Psoas muscle (tissue), 8 donors: ENCODE measurements around the gene SPTBN5. TPM values are rescaled to one million over a fixed set of nuclear protein-coding genes. Genes with fewer than 3 reads are reported as not detected.
A peak's percentile ranks its signal among the peaks of the same experiment; 100 is the strongest.

ENCODE experiments used
- ATAC-seq, 4 donors: fragments of 200-7000 bp; cut with Tn5 transposase; one replicate each; pipeline ENCODE4 v1.9.1; 2020; ENCODE audit warnings: moderate library complexity in 3 of 4, mild to moderate bottlenecking in 2 of 4
- DNase-seq, 2 donors: peaks; one replicate each; pipeline ENCODE4 v3.0.0-alpha.2; 2020
- H3K27ac ChIP-seq: fragments of 200-600 bp; one replicate; pipeline ENCODE4 v1.8.0; 2022
- H3K27me3 ChIP-seq, 3 donors: fragments of 200-600 bp in 1 of 3; one replicate each; pipeline versions ENCODE4 v1.6.1 to v1.8.0; 2013 to 2022; ENCODE audit warnings: low read length in 2 of 3, mild to moderate bottlenecking in 2 of 3, moderate library complexity in 1 of 3; ENCODE audit not compliant: insufficient read depth in 3 of 3
- H3K36me3 ChIP-seq, 2 donors: fragments of 200-600 bp in 1 of 2; one replicate each; pipeline versions ENCODE4 v1.6.1 to v1.8.0; 2013 to 2022; ENCODE audit warnings: low read depth in 1 of 2, mild to moderate bottlenecking in 1 of 2, moderate library complexity in 1 of 2; ENCODE audit not compliant: insufficient read depth in 1 of 2
- H3K4me1 ChIP-seq: fragments of 200-600 bp; one replicate; pipeline ENCODE4 v1.8.0; 2022
- H3K4me3 ChIP-seq: fragments of 200-600 bp; one replicate; pipeline ENCODE4 v1.8.0; 2022; ENCODE audit warnings: mild to moderate bottlenecking
- H3K9me3 ChIP-seq: fragments of 200-600 bp; one replicate; pipeline ENCODE4 v1.8.0; 2022
- WGBS, 3 donors: extraction: QIAGEN DNeasy Blood & Tissue Kit; methylation state at CpG; one replicate each; pipeline versions ENCODE4 v1.1.6 to v1.1.7; 2013; 5-methylcytosine and 5-hydroxymethylcytosine counted together
- intact Hi-C, 2 donors: fragments of 100-400 bp; cut with DNase I; formaldehyde crosslinking; loops; one replicate each; pipeline versions ENCODE4 v1.11.0 to v1.14.2; 2022
- polyA plus RNA-seq, 3 donors: library from polyadenylated mRNA; stranded (reverse); fragments of 200-250 nt; gene quantifications; one replicate each; pipeline ENCODE4 v1.2.3, GENCODE V29; 2013
- total RNA-seq, 4 donors: library from RNA; stranded (reverse); fragmentation: NEBNext Ultra II Directional in 2 of 4; extraction: Animal tissue kit (Norgen Biotek cat#: 25700) in 2 of 4; gene quantifications; one replicate each; pipeline versions ENCODE4 v1.2.1 to v1.2.4, GENCODE V29; 2021 to 2023
- TF ChIP-seq, protein P1 (sequence below): fragments of 200-600 bp; IDR thresholded peaks from one replicate; pipeline ENCODE4 v1.8.0; 2022; ENCODE audit warnings: antibody characterized with exemption
- donor health status: healthy with polysubstance abuse.
- donor health status: DM: no; HTN: no; CAD: no; lungs with moderate emphysema.
- donor health status: Bipolar disorder and iron deficiency.
- donor health status: healthy.
- donor health status: DM: yes; HTN: yes; CAD: no.
- donor health status: DM: no; HTN: no; CAD: no.
- donor health status: DM: no; HTN: no; CAD: no.
- donor health status: DM: yes; HTN: yes; CAD: no.

Gene SPTBN5
- total and polyA plus RNA-seq, 7 donors: 0.10 to 0.47 (median 0.22) TPM

DNA sequence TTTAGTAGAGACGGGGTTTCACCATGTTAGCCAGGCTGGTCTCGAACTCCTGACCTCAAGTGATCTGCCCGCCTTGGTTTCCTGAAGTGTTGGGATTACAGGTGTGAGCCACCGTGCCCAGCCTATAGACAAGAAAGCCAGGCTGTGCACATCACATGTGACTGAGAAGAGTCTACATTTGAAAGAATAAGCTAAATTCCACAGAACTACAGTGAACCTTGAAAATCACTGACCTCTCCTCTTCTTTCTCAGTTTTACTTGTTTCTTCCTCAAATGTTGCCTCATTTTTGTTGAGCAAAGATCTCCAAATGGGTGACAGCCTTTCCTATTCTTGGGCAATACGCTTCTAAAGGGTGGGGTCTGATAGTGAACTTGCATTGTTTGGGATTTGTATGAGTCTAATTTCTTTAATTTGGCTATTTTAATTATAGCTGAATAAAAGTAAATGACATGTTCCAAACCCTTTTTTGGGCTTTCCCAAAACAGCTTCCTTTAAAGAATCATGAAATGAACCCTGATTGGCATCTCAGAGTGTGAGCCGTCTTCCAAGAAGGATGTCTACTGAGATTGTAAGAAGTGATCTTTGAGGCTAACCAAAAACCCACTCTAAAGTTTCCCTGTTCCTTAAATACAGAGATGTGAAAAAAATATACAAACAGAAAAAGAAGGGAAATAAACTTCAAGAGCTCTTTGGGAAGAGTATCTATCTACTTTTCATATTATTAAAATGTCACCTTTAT, 21.6 kb upstream of the SPTBN5 start:
- TF ChIP-seq, protein P1, sequence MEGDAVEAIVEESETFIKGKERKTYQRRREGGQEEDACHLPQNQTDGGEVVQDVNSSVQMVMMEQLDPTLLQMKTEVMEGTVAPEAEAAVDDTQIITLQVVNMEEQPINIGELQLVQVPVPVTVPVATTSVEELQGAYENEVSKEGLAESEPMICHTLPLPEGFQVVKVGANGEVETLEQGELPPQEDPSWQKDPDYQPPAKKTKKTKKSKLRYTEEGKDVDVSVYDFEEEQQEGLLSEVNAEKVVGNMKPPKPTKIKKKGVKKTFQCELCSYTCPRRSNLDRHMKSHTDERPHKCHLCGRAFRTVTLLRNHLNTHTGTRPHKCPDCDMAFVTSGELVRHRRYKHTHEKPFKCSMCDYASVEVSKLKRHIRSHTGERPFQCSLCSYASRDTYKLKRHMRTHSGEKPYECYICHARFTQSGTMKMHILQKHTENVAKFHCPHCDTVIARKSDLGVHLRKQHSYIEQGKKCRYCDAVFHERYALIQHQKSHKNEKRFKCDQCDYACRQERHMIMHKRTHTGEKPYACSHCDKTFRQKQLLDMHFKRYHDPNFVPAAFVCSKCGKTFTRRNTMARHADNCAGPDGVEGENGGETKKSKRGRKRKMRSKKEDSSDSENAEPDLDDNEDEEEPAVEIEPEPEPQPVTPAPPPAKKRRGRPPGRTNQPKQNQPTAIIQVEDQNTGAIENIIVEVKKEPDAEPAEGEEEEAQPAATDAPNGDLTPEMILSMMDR: no peak
- H3K27me3 ChIP-seq: no peaks in the 10 kb centered on the region
- H3K27ac ChIP-seq: peak overlapping the region; percentile 77
- 90 to 94% (median 92%) methylated on average over 6 of the region's 6 CpGs for WGBS, 3 donors
- H3K9me3 ChIP-seq: no peaks in the 10 kb centered on the region
- H3K4me1 ChIP-seq: peaks cover 39% of the 10 kb centered on the region
- H3K36me3 ChIP-seq: no peaks in the 10 kb centered on the region
- H3K4me3 ChIP-seq: no peak overlapping the region
- intact Hi-C loops: no loop called here
- ATAC-seq (no peak), DNase-seq (no peak)

DNA sequence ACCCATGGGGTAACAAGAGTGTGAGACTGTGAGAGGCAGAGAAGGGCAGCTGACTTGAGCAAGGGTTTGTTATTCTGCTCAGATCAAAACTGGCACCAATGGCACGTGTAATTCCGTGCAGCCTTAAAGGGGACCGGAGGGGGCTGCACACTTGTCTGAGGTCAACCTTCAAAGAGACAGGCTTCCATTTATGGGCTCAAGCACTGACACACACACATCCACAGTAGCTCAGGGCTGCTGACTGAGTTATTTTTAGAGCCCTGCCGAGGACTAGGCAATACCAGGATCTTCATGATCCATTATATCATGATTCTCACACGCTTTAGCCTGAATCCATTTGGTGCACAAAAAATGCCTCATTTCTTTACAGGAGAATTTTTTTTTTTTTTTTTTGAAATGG, 20.6 kb upstream of the SPTBN5 start:
- whole genome bisulfite sequencing, 3 donors: 33 to 40% (median 37%) methylated on average over 5 of the region's 5 CpGs
- TF ChIP-seq, protein P1: no peak
- intact Hi-C loops: no loop called here
- Histone ChIP-seq H3K4me3 (no peak overlapping the region), H3K27me3 (no peaks in the 10 kb centered on the region), H3K4me1 (peaks cover 36% of the 10 kb centered on the region), H3K9me3 (no peaks in the 10 kb centered on the region), H3K36me3 (no peaks in the 10 kb centered on the region), H3K27ac (no peak overlapping the region)
- peak; percentile 50 to 62 (median 56) for ATAC-seq
- DNase-seq: no peak

DNA sequence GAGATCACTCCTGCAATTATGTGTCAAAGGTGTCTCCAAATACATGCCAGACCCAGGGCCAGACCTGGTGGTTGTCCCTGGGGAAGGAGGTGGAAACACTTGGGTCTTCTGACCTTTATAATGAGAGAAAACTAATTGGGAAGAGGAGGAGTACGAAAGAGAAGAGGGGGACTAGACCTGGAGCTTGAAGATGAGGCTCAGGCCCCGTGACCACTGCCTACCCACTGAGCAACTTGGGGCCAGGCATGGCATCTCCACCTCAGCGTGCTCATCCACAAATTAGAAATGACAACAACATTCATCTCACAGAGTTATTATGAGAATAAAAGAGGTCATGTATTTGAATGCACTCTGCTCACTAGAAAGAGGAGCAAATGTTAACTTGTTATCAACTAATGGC, 19.4 kb upstream of the SPTBN5 start:
- H3K36me3 ChIP-seq: peaks cover 0 to 8% of the 10 kb centered on the region in 2 donors
- 79 to 93% (median 80%) methylated on average over 3 of the region's 3 CpGs for WGBS, 3 donors
- no peaks in the 10 kb centered on the region for H3K9me3 ChIP-seq
- peaks cover 33% of the 10 kb centered on the region for H3K4me1 ChIP-seq
- no peak overlapping the region for H3K4me3 ChIP-seq
- H3K27me3 ChIP-seq: no peaks in the 10 kb centered on the region
- TF ChIP-seq, protein P1: no peak
- H3K27ac ChIP-seq: no peak overlapping the region
- DNase-seq (no peak), ATAC-seq (no peak)
- intact Hi-C loops: no loop called here

DNA sequence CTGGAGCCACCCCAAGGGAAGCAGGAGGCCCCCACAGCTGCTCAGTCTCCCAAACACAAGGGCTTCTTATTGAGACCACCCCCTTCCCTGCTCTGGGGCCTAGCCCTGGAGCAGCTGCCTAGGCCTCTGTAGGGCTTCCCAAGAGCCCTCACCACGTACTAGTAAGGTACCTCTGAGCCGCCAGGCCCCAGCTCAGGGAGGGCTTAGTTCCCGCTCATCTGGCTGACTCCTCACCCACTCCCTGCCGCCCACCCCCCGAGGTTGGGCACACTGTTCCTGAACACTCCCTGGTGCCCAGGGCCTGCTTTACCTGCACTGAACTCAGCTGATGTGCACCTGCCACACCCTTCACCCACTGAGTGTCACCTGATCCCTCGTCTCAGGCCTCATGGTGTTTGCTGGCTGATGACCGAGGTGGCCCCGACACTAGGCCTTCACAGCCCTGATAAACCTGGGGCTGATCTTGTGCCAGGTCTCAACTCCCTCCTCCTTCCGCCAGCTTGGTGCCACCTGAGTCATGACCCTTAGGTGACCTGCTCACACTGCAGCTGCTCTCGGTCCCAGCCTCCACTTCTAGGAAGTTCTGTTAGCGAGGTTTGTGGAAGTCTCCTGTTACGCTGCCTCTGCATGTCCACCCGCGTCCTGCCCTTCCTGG, 18.0 kb upstream of the SPTBN5 start:
- intact Hi-C loops: no loop called here
- WGBS, 3 donors: 83 to 87% (median 83%) methylated on average over 14 of the region's 14 CpGs
- DNase-seq: no peak
- ATAC-seq: no peak
- TF ChIP-seq, protein P1: no peak
- peaks cover 0 to 10% of the 10 kb centered on the region in 2 donors for H3K36me3 ChIP-seq
- H3K9me3 ChIP-seq: no peaks in the 10 kb centered on the region
- no peak overlapping the region for H3K4me3 ChIP-seq
- peaks cover 19% of the 10 kb centered on the region for H3K4me1 ChIP-seq
- H3K27me3 ChIP-seq: no peaks in the 10 kb centered on the region
- no peak overlapping the region for H3K27ac ChIP-seq
